Measurements from ENCODE around the gene CBFA2T3.

Gene CBFA2T3

DNA sequence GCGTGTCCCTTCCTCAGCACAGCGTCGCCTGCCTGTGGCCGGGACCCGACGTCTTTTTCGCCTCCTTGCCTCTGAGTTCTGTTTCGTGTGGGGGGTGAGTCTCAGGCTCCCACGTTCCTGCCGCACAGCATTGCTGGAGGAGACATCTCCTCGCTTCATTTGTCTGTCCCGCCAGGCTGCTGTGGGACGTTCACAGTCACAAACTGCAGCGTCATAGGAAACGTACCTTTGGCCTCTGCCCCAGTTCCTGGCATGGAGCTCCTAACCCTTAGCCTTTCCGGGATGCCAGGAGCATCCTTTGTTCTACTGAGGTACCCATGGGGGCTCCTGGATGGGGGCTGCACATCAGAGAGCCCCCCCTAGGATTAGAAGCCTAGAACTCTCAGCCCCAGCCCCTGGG, 18.2 kb upstream of the CBFA2T3 start:
- no peak for DNase-seq

DNA sequence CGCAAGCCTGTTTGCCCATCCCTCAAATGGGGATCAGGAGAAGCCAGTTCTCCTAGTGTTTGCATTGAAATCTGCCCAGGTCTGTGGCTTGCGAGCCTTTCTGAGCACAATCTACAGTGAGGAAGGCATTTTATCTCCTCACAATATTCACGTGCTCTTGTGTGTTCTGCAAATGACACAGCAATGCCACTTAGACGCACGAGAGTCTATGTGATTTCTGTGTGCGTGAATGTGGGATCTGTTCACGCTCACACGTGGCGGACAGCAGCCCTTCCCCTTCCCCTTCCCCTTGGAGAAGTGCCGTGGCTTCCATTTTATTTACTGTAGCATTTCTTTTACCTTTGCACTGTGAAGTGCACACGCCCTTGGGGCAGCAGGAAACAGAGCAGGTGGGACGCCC, 17.7 kb upstream of the CBFA2T3 start:
- no peak for DNase-seq

DNA sequence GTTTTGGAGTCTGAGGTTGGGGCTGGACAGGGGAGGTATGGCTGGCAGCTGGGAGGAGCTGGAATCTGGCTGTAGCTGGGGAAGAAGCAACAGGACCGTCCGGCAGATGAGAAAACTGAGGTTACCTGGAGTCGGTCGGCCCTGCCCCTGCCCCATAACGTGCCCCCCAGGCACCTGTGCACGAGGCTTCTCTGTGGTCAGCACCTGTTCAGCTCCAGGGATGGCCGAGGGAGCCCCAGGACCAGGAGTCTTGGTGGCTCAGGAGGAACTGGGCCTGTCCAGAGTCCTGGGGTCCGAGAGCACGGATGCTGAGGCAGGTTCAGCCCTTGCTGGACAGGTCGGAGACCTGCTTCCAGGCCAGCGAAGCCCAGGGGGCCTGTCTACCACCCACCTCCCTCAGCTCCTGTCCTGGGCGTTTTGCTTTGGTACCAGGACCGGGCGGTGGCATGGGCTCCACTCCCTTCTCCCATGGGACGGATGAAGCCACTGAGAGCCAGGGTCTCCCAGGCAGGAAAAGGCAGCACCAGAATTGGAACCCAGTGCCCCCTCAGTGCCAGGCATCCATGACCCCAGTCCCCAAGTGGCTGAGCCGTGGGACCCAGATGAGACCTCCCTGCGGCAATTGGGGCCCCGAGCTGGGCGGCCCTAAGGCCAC, 17.1 kb upstream of the CBFA2T3 start:
- DNase-seq = no peak

DNA sequence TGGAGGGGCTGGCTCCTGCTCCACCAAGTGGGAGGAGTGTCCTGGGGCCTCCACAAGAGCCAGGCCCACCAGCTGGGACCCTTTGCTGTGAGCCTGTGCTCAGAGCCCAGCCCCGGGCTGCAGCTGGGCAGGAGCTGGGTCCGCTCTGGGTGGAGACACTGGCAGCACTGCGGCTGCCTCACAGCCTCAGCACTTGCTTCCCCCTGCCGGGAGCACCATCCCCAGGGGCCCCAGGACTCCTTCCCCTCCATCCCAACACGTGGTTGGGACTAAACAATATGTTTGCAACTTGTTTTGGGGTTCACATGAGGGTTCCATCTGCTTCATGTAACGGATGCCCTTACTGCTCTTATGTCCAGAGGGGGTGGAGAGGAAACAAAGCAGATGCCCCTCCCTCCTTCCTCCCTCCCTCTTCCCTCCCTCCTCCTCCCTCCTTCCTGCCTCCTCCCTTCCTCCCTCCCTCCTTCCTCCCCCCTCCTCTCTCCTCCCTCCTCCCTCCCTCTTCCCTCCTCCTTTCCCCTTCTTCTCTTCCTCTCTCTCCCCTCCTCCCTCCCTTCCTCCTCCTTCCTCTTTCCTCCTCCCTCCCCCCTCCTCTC, 16.3 kb upstream of the CBFA2T3 start:
- no peak for DNase-seq

DNA sequence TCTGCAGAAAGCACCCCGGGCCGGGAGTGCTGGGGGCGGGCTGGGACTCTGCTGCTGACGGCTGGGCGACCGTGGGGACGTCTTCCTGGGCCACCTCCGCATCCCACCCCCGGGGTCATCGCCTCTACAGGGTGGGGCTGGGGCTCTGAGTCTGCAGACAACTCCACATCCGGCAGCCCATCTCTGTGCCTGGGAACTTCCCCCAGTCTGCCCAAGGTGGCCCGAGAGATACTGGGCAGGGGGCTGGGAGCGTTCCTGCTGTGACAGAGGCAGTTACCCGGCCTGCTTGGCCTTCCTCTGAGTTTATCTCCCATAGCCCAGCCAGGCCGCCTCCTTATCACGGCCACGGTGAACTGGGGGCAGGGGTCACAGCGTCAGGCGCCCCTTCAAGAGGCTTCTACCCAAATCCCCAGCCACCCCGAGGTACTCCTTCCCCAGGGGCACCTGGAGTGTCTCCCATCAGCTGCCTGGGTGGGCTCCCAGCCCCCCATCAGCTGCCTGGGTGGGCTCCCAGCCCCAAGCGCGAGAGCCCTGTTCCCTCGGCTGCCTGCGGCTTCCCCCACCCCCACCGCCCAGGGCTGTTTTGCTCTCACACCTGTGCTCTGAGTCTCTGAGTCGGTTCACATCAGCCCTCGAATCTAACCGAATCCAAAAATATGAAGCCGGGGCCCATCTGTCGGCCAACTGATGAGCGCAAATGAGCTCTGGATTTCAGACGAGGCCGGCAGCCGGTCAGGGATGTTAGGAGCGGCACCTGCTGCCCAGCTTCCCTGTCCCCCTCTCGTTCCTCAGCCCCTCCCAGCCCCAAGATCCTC, 15.6 kb upstream of the CBFA2T3 start:
- no peak for DNase-seq

DNA sequence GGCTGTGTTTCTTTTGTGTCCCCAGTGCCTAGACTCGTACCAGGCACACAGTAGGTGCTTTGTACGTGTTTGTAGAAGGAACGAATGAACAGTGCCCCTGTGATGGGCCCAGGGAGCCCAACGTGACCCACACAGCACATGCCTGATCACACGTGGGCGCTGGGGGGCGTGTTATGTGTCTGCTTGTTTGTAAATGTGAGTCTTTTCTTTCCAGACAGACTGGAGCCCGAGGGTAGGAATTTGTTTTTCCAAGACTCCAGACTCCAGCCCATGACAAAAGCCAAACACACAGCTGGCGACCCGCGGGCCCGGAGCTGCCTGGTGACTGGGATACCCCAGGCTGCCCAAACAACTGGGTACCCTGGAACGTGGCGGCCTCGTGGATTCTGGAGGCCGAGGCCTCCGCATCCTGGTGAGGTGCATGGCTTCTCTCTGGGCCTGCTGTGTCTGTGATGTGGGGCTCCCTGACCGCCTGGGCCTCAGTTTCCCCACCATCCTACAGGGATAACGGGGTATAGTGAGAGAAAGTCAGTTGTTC, 14.9 kb upstream of the CBFA2T3 start:
- no peak for DNase-seq

DNA sequence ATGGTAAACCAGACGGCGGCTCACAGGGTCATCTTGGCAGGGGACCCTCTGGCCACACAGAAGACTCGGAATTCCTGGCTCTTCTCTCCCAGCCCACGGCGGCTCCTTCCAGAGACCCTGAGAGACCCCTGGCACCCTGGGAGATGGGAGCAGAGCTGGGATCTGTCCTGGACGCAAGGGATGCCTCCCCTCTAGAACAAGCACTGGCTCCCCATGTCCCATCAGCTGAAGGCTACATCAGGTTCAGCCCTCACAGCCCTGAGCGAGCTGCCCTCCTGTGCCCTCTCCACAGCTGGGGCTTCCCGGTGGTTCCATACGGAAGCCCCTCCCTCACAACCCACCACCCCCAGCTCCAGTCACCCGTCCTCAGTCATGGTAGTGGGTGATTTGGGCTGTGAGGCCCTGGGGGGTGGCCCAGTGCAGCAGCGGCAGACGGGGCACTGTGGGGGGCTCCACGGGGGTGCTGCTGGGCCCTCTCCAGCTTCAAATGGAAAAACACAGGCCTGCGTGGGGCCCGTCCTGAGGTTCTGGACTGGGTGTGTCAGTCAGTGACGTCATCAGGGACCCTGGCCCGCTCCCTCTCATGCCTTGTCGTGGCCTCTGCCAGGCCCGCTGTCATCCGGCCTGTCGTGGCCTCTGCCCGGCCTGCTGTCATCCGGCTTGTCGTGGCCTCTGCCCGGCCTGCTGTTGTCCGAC, 13.0 kb upstream of the CBFA2T3 start:
- no peak for DNase-seq

DNA sequence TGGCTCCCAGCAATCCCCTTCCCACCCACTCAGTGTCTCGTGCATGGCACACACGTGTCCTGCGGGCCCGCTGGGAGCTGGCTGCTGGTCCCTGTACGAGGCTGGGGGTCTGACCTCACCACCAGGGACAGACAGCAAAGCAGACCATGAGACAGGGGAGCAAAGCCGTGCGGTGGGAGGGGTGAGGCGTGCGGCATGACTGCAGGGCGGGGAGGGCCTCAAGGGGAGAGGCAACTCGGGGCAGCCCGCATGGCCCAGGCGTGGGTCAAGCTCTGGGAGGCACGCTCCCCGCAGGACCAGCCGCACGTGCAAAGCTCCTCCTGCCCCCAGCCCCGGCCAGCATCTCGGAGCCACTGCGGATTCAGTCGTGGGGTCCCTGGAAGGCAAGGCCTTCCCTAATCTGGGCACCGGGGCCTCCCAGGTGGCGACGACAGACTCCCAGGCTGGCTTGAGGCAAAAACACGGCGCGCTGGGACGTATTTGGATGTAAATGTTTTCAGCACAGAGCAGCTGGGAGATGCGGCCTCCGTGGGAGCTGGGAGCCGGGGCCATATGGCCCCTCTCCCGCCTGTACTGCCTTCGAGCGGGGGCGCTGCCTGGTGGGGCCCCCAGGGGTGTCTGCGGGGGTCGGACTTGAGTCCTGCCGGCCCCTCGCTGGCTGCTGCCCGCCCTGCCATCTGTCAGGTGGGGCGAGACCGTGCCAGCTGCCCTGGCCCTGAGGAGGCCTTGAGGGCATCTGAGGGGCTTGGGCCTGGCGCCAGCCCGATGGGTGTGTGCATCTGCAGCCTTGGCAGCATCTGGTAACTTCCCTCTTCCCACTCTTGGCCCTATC, 12.2 kb upstream of the CBFA2T3 start:
- no peak for DNase-seq

DNA sequence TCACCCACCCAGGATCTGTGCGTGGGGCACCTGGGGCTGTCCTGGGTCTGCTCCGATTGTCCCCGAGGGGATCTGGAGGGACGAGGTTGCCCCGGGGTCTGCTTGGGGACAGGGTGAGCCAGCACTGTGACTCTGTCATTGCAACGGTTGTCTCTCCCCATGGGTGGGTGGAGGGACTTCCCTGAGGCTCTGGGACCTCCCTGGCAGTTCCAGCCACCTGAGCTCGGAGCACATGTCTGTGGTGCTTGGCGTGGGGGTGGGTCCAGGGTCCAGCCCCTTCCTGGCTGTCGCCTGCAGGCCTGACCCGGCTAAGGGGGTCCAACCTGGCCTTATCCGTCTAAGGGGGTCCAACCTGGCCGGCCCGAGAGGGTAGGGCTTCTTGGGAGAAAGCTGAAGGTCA, 8.5 kb upstream of the CBFA2T3 start:
- DNase-seq = no peak

DNA sequence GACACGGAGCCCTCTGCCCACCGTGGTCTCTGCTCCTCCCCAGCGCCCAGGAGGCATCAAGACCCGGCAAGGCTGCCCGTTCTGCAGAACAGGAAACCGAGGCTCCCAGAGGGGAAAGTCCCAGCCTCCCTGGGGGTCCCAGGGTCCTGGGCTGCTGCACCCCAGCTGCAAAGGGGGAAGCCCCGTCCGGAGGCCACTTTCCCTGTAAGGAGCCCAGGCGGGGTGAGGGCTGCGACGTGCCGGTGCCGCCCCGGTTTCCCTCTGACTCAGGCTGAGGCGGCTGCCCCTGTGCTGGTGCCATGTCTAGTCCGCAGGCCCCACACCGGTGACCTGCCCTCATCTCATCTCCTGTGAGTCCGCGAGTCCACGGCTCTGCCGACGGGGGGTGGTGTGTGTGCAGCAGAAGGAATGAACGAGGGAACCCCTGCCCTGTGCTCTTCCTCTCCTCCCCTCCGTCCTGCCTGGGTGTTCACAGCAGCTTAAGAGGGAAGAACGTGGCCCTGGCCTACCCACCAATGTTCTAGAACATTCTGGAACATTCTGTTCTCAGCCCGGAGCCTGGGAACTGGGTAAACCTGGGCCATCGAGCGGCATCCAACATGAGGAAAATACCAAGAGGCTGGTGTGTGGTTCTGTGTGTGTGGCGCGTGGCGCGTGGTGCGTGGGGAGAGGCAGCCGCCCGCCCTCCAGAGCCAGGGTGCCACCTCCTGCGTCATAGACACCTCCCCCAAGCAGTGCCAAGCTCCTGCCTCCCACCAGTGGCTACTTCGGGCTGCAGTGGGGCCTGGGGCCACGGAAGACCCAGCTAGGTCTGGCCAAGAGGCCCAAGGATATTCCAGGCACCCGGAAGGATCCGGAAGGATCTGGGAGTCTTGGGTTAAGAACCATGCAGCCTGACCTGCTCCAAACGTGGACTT, 7.0 kb upstream of the CBFA2T3 start:
- DNase-seq = no peak

DNA sequence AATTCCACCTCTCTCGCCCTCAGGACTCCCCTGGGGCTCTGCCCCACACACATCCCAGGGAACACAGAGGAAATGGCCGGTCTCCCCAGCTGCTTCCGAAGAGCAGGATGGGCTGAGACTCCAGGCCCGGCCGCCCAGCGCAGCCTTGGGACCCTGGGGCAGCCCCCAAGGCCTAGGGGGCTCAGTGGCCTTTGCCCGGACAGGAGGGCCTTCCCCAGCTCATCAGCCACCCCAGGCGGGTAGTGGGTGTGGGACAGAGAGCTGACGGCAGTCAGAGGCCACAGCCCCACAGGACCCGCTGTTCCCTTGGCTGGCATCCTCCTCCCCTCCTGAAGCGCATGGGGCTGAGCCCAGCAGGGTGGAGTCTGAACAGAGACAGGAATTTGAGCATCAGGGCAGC, 6.2 kb upstream of the CBFA2T3 start:
- no peak for DNase-seq

DNA sequence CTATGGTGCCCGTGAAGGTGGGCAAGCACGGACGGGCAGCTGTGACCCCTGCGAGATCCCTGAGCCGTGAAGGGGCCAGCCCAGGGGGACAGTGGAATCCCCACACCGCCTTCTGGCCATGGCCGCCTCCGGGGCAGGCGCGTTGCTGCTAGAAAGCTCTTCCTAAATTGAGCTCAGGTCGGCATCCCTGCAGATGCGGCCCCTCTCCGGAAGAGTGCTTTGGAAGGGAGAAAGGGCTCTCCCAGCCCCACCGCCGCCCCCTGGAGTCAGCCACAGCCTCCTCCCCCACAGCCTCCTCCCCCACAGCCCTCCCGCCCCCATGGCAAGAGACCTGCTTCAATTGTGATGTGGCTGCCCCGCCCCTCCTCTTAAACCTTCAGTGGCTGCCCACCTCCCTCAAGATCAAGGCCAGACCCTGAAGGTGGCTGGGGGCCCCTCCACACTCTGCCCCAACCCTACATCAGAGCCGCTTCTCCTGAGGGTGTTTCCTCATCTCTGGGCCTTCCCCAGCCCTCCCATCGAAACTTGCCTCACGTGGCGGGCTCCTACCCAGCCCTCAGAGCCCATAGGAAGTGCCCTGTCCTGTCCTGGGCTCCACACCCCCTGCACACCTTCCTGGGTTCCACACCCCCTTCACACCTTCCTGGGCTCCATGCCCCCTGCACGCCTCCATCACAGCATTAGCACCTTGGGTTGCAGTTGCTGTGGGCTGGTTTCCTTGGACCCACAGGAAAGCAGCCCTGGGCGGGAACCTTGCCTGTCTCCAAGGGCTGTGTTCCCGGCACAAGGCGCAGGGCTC, 5.5 kb upstream of the CBFA2T3 start:
- DNase-seq = no peak

DNA sequence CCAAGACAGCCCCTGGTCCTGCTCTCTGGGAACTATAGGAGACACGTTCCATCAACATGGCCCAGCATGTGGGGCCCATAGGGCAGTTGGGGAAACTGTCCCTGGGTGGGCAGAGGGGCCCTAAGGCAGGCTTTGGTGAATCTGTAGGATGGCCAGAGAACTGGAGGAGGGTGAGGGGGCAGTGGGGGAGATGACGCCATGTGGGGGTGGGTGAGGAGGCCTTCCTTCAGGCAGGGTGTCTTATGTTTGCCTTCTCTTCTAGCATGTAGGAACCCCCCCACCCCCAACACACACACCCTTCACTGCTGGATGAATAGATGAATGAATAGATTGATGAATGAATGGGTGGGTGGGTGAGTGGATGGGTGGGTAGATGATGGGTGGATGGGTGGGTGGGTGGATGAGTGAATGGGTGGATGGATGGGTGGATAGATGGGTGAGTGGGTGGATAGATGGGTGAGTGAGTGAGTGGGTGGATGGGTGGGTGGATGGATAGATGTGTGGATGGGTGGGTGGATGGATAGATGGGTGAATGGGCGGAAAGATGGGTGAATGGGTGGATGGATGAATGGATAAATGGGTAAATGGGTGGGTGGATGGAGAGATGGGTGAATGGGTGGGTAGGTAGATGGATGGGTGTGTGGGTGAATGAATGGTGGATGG, 2.5 kb upstream of the CBFA2T3 start:
- DNase-seq = no peak

DNA sequence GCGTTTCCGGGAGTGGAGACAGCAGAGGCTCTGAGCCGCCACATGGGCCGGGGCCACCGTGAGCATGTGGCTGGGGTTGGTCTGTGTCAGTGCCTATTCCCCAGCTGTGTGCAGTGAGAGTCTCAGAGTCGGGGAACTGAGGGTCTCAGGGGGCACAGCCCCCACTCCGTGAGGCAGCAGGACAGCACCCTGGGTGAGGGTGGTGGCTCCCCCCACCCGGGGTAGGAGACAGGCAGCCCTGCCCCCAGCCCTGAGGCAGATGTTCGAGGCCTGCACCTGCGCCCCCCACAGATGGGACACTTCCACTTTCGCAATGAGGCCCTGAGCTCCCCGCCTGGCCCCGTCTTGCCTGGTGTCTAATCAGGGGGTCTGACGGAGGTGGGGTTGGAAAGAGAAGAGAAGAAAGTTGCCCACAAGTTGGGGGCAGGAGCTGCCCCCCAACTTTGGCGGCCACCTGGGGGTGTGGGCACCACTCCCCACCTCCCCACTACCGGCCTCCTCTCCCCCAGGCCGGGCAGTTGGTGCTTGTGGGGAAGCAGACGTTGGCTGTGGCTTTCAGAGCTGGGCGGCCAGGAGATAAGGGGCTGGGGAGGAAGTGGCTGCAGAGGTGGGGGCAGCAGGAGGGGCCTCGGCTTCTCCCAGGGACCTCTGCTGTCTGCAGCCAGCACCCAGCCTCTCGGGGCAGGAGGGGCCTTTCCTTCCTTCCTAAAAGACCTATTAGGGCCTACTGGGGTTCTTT, 1.8 kb upstream of the CBFA2T3 start:
- no peak for DNase-seq

DNA sequence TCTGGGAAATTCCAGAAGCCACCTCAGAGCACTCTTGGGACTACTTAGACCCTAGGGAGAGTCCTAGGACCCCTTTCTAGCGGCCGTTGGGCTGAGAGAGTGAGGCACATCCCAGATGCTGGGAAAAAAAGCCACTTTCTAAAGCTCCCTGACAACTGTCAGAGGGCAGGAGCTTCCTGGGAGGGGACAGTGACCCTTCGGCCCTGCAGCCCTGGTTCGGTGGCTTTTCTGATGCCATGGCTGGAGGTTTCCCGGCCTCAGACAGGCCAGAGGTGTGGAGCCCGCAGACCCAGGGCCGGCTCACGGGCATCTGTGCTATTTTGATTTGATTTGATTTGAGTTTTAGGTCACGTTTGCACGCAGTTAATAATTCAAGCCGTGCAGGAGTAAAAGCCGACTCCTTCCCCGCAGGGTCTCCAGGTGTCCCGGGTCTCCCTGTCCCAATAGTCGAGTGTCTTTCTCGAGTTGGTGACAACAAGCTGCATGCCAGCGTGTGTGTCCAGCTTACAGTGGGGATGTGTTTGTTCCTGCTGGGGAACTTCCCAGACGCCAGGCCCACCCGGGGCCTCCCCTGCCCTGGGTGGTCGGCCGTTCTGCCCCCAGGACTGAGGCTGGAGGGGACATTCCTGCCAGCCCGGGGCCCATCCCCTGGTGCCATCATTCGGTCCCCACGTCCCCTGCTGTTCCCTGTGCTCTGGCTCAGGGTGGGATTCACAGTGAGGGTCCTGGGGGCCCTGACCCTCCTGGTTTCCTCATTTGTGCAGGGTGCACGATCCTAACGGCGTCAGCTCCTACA, 1.0 kb upstream of the CBFA2T3 start:
- DNase-seq = no peak

DNA sequence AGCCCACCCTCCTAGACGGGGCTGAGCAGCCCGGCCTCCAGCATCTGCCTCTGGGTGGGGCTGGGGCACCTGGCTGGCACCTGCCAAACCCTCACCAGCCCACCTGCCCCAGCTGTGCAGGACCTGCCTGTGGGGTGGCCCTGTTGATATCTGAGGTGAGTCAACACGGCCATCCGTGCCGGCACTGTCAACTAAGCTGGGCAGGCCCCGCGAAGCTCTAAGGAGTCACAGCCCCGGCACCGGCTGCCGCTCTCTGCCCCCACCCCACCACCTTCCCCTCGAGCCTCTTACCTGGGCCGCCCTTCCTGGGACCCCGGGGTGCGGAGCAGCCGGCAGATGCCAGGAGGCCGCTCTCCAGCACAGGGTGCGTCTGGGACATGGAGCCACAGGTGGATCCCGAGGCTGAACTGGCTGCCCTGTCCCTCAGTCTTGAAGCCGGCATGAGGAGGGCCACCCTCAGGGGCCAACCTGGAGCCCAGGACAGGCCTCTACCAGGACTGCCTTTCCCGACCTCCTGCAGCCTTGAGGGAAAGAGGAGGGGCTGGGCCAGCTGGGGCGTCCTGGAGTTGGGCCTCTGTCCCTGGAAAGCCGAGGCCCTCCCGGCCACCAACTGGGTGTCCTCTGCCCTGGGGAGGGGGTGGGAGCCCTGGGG, 515 bp downstream of the CBFA2T3 start:
- no peak for DNase-seq

DNA sequence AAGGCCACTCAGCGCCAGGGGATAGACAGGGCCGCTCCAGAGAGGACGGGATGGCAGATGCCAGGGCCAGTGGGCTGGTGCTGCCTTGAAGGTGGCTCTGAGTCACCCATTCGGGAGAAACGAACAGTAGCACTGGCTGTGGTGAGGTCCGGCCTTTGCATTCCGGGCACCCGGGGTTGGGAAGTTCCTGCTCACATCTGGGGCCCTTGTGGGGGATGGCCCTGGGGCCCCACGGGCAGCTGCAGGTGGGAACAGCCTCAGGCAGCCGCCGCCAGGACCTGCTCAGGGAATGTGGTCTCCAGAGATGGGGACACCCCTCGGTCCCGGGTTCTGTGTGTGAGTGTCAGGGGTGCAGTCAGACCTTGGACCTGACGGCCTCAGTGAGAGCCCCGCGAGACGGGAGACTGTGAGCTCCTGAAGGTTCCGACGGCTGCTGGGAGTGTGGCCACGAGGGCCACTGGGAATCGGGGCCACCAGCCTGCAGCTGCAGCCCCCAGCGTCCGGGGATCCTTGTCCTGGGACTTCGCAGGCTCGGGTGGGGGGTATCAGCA, 1.4 kb downstream of the CBFA2T3 start:
- no peak for DNase-seq

DNA sequence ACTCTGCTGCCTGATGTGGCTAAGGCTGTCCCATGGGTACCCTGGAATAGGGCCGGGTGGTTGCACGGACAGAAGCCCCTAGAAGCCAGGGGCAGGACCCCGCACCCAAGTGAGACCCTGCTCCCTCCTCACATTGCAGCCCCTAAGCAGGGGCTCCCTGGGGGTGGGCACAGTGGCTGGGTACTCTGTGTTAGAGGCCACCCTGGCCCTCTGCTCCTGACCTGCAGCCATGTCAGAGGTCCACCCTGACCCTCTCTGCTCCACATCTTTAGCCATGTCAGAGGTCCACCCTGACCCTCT, 2.1 kb downstream of the CBFA2T3 start:
- DNase-seq = no peak

Measured in activated naive CD4-positive, alpha-beta T cell (primary cell).